Kidney capillary endothelial cell (primary cell): ENCODE results near the gene NR1I2.

Source experiments
- DNase-seq: peaks from one replicate; pipeline ENCODE4 v3.0.0-alpha.2; 2018; ENCODE audit warnings: low spot score

NR1I2 gene

GRCh38 chr3:119781330-119782198, at the start of gene NR1I2:
Gene NR1I2 (plus strand): TSS chr3:119782101.
- DNase-seq = no peak

GRCh38 chr3:119733812-119734211, 48.1 kb upstream of the NR1I2 start:
- no peak for DNase-seq

- no peak for DNase-seq
Measured at GRCh38 chr3:119738741-119739140, 43.2 kb upstream of the NR1I2 start.

- no peak for DNase-seq
Measured at GRCh38 chr3:119741657-119742590, 40.0 kb upstream of the NR1I2 start.

GRCh38 chr3:119743921-119744320, 38.0 kb upstream of the NR1I2 start:
- DNase-seq = no peak

- DNase-seq = no peak
Measured at GRCh38 chr3:119745942-119746341, 36.0 kb upstream of the NR1I2 start.

- DNase-seq = no peak
Measured at GRCh38 chr3:119746423-119746822, 35.5 kb upstream of the NR1I2 start.

- no peak for DNase-seq
Measured at GRCh38 chr3:119747357-119747756, 34.5 kb upstream of the NR1I2 start.

GRCh38 chr3:119748991-119749390, 32.9 kb upstream of the NR1I2 start:
- DNase-seq = no peak

- DNase-seq = peak; percentile 12
Measured at GRCh38 chr3:119751423-119751822, 30.5 kb upstream of the NR1I2 start.

- no peak for DNase-seq
Measured at GRCh38 chr3:119759962-119760361, 21.9 kb upstream of the NR1I2 start.

GRCh38 chr3:119762876-119763275, 19.0 kb upstream of the NR1I2 start:
- DNase-seq = no peak

GRCh38 chr3:119763466-119763865, 18.4 kb upstream of the NR1I2 start:
- no peak for DNase-seq

- DNase-seq = no peak
Measured at GRCh38 chr3:119765239-119765638, 16.7 kb upstream of the NR1I2 start.

GRCh38 chr3:119767936-119768601, 13.8 kb upstream of the NR1I2 start:
- no peak for DNase-seq

- no peak for DNase-seq
Measured at GRCh38 chr3:119768668-119769393, 13.1 kb upstream of the NR1I2 start.

- peak; percentile 77 for DNase-seq
Measured at GRCh38 chr3:119769394-119770149, 12.3 kb upstream of the NR1I2 start.

- no peak for DNase-seq
Measured at GRCh38 chr3:119774444-119774843, 7.5 kb upstream of the NR1I2 start.

- DNase-seq = no peak
Measured at GRCh38 chr3:119776304-119776703, 5.6 kb upstream of the NR1I2 start.

- no peak for DNase-seq
Measured at GRCh38 chr3:119778176-119778575, 3.7 kb upstream of the NR1I2 start.

- no peak for DNase-seq
Measured at GRCh38 chr3:119778811-119779210, 3.1 kb upstream of the NR1I2 start.
